Left ventricle myocardium inferior (tissue), 1 donor: ENCODE results near the gene RPL7A. TPM values are rescaled to one million over a fixed set of nuclear protein-coding genes. Genes with fewer than 3 reads are reported as not detected.
"Not testable (repeated sequence)": the region's sequence is repeated elsewhere in the genome, so short reads cannot be mapped to it uniquely, and the experiment has no call there.

ENCODE experiments used
- DNase-seq: peaks from one replicate; pipeline ENCODE4 v3.0.0-alpha.2; 2020
- H3K27ac ChIP-seq: fragments of 200-600 bp; replicated peaks from 2 replicates; pipeline ENCODE4 v1.8.0; 2021
- H3K27me3 ChIP-seq: fragments of 200-600 bp; 2 replicates; pipeline ENCODE4 v1.8.0; 2021; ENCODE audit warnings: low read depth
- H3K36me3 ChIP-seq: fragments of 200-600 bp; 2 replicates; pipeline ENCODE4 v1.8.0; 2021
- H3K4me1 ChIP-seq: fragments of 200-600 bp; 2 replicates; pipeline ENCODE4 v1.8.0; 2021
- H3K4me3 ChIP-seq: fragments of 200-600 bp; 2 replicates; pipeline ENCODE4 v1.8.0; 2021; ENCODE audit warnings: mild to moderate bottlenecking, moderate library complexity
- H3K9me3 ChIP-seq: fragments of 200-600 bp; replicated peaks from 2 replicates; pipeline ENCODE4 v1.8.0; 2021
- intact Hi-C: fragments of 100-400 bp; cut with micrococcal nuclease; formaldehyde crosslinking; loops from one replicate; pipeline ENCODE4 v1.11.0; 2022
- long read RNA-seq: library from polyadenylated mRNA; unstranded; transcript quantifications from one replicate; pipeline ENCODE4 v2.0.0, GENCODE V29; 2021
- total RNA-seq: library from RNA; stranded (reverse); fragmentation: NEBNext Ultra II Directional; extraction: Animal tissue kit (Norgen Biotek cat#: 25700); gene quantifications from one replicate; pipeline ENCODE4 v1.2.1, GENCODE V29; 2021
- TF ChIP-seq, protein P1 (sequence below): fragments of 200-600 bp; IDR thresholded peaks from 2 replicates; pipeline ENCODE4 v1.8.0; 2021; ENCODE audit warnings: antibody characterized with exemption, mild to moderate bottlenecking, borderline replicate concordance
- donor health status: DM: no; HTN: yes; CAD: no; lungs with severe emphysema.

The RPL7A gene
- total RNA-seq = 859 TPM
- long read RNA-seq, transcript RPL7A-202 (8 exons, 891 nt) = major isoform, 128 of 188 reads
- long read RNA-seq, partial matches to known transcripts = 57 of 188 reads
- long read RNA-seq, other reads (novel, unspliced or antisense) = 3 of 188 reads

DNA sequence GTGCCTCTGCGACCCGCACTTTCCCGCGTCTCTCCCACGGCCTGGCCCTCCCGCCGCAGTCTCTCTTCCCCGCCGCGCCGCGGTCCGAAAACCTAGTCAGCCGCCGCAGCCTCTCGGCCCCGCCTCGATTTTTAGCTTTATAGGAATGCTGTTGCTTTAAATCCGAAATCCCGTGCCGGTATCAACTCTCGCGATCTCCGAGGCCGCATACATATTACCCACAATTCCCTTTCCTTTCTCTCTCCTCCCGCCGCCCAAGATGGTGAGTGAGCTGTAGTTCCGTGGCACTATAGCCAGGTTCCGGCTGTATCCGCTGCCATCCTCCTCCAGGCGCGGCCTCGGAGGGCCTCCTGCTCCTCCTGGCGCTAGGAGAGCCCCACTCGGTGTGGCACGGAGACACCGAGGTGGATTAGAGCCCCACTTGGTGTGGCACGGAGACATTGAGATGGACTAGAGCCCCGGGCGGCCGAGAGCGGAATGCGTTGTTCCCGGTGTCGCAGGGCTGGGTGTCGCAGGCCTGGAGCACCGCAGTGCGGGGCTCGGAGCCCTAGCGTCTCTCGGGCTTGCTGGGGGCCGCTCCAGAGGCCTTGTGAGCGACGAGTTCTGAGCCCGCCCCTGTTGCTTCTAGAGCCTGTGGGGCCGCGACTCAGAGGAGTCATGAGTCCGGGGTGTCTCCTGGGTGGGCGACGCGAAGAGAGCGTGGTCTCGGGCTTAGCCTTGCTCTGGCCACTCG lies at the start of gene RPL7A, which contains the start of gene MED22:
Gene RPL7A, plus strand, starts transcription at position 234 of the 733 bp plus-strand sequence. Its CDS starts 26 bp downstream, at position 260.
Gene MED22, minus strand, starts transcription at position 147 of the 733 bp plus-strand sequence. CDS start 1,469 bp downstream, outside the sequence.
- Histone ChIP-seq H3K27me3 (no peaks in the 10 kb centered on the region), H3K36me3 (peaks cover 69% of the 10 kb centered on the region), H3K27ac (peak within 1 kb of the TSS; percentile 91), H3K4me1 (peaks cover 45% of the 10 kb centered on the region), H3K4me3 (peak within 1 kb of the TSS; percentile 100), H3K9me3 (no peaks in the 10 kb centered on the region)
- peak; percentile 96 for DNase-seq
- TF ChIP-seq, protein P1, sequence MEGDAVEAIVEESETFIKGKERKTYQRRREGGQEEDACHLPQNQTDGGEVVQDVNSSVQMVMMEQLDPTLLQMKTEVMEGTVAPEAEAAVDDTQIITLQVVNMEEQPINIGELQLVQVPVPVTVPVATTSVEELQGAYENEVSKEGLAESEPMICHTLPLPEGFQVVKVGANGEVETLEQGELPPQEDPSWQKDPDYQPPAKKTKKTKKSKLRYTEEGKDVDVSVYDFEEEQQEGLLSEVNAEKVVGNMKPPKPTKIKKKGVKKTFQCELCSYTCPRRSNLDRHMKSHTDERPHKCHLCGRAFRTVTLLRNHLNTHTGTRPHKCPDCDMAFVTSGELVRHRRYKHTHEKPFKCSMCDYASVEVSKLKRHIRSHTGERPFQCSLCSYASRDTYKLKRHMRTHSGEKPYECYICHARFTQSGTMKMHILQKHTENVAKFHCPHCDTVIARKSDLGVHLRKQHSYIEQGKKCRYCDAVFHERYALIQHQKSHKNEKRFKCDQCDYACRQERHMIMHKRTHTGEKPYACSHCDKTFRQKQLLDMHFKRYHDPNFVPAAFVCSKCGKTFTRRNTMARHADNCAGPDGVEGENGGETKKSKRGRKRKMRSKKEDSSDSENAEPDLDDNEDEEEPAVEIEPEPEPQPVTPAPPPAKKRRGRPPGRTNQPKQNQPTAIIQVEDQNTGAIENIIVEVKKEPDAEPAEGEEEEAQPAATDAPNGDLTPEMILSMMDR = peak; percentile 17
- intact Hi-C loops = no loop called here

DNA sequence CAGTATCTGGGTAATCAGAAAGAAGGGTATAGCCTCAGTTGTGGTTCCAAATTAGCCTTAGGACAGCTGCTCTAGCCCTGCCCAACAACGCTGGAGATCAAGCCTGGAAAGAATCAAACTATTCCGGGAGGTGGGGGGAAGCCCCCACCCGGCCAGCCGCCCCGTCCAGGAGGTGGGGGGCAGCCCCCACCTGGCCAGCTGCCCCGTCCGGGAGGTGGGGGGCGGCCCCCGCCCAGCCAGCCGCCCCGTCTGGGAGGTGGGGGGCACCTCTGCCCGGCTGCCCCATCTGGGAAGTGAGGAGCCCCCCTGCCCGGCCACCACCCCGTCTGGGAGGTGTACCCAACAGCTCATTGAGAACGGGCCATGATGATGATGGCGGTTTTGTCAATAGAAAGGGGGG lies 48.0 kb upstream of the RPL7A start:
- H3K27ac ChIP-seq, H3K4me1 ChIP-seq, DNase-seq, H3K4me3 ChIP-seq, H3K36me3 ChIP-seq, intact Hi-C loops, H3K9me3 ChIP-seq: not testable (repeated sequence)
- H3K27me3 ChIP-seq = peaks cover 85% of the 10 kb centered on the region

DNA sequence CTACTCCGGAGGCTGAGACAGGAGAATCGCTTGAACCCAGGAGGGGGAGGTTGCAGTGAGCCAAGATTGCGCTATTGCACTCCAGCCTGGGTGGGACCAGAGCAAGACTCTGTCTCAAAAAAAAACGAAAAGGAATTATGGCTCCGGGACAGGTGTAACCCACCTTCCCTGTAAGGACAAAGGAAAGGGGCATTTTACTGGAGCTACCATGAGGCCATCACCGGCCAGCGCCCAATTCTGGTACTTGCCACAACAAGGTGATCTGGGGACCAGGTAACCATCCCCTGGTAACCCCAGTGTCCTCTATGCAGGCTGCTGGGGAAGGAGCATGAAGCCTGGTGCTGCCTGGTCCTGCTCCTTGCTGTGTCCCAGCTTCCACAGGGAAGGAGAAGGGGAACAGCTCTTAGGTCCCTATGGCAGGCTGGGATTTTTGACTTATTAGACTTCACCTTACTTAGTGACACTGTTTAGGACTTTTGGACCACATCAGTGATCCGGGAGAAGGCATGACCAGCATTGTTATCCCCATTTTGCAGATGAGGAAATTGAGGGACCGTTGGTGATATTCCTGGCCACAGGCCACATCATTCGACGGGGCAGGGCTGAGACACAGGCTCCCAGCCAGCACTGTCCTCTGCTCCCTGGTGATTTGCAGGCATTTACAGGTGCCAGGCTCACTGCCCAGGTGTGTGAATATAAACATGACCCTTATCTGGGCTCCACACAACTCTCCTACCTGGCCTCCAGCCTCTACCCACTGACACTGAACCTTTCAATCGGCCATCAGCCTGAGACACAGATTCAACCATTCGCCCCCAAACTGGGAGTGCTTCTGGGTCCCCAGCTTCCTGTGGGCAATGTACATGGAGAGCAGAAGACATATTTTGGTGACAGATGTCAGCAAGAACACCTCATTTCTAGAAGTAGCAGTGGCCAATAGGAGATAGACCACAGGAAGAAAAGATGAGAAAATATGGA lies 46.5 kb upstream of the RPL7A start:
- H3K27me3 ChIP-seq = peaks cover 76% of the 10 kb centered on the region
- TF ChIP-seq, protein P1 = no peak

DNA sequence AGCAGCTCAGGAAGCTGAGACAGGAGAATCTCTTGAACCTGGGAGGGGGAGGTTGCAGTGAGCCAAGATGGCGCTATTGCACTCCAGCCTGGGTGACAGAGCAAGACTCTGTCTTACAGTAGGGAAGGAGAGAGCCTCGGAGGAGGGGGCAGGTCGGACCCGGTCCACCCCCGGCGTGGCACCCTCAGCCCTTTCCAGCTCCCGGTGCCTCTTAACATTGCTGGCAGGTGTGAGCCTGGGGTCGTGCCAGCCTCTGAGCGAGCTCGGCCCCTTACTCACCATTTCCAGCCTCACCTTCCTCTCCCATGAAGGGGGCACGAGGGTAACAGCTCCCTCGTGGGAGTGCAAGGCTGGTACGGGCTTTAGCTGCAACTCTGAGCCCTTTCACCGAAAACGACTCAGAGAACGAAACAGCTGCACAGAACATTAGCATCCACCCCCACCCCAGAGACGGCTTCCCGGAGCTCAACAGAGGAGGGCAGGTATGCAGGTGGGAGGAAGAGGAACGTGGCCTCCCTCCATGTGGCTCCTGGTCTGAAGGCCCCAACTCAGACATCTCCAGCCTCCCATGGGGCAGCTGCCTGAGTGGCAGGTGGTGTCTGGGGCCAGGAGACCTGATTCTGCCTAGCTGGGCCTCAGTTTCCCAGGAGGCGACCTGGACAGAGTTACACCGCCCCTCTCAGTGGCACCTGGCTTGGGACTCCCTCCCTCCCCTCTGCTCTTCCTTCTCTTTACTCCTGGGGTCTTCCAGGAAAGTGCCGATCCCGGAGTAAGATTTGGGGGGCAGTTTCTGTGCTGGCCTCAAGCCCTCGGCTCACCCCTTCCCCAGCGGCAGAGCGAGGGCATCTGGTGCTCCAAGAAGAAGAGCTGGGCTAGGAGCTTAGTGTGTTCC lies 44.5 kb upstream of the RPL7A start:
- DNase-seq = no peak
- no peak overlapping the region for H3K27ac ChIP-seq
- no peak overlapping the region for H3K4me3 ChIP-seq
- peaks cover 67% of the 10 kb centered on the region for H3K27me3 ChIP-seq
- intact Hi-C loops = no loop called here
- TF ChIP-seq, protein P1 = no peak
- H3K36me3 ChIP-seq = no peaks in the 10 kb centered on the region
- no peaks in the 10 kb centered on the region for H3K9me3 ChIP-seq
- no peaks in the 10 kb centered on the region for H3K4me1 ChIP-seq

More for the DNA sequence above, 46.5 kb upstream of the RPL7A start:
- Histone ChIP-seq H3K4me1 (no peaks in the 10 kb centered on the region), H3K27ac (no peak overlapping the region), H3K36me3 (no peaks in the 10 kb centered on the region), H3K9me3 (no peaks in the 10 kb centered on the region), H3K4me3 (no peak overlapping the region)
- intact Hi-C loops = no loop called here
- DNase-seq = no peak

DNA sequence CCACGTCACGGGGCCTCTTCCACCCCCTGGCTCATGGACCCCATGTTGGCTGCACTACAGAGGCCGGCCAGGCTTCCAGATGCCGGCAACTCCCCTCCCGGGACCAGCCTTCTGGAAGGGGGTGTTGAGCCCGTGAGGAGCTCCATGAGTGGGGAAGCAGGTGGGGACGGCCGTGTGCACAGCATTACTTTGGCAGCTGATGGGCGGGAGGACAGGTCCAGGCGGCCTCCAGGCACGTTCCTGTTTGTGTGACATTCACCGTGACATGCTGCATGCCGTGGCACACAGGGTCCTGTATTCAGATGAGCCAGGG lies 43.9 kb upstream of the RPL7A start:
- Histone ChIP-seq H3K27me3 (peaks cover 62% of the 10 kb centered on the region), H3K4me3 (no peak overlapping the region), H3K27ac (no peak overlapping the region), H3K4me1 (no peaks in the 10 kb centered on the region), H3K9me3 (no peaks in the 10 kb centered on the region), H3K36me3 (no peaks in the 10 kb centered on the region)
- TF ChIP-seq, protein P1 = no peak
- no peak for DNase-seq
- intact Hi-C loops = no loop called here
